ENCODE data around the gene COL23A1. TPM values are rescaled to one million over a fixed set of nuclear protein-coding genes. Genes with fewer than 3 reads are reported as not detected.

The COL23A1 gene
- total and polyA plus RNA-seq, 2 experiments from 2014 or later = 4.8 to 8.2 TPM

GRCh38 chr5:178343306-178343705 is 246.9 kb downstream of the COL23A1 start:
- H3K9me3 Mint-ChIP-seq = no peaks in the 10 kb centered on the region
- Histone ChIP-seq H3K79me2 (replicated peaks; ENCODE audit: insufficient read depth) (no peaks in the 10 kb centered on the region), H3F3A (replicated peaks; ENCODE audit: low read depth) (no peaks in the 10 kb centered on the region), H3K4me1 (ENCODE audit: insufficient read depth) (no peaks in the 10 kb centered on the region), H3K36me3 (ENCODE audit: insufficient read depth) (no peaks in the 10 kb centered on the region), H3K9me2 (ENCODE audit: insufficient read depth) (no peaks in the 10 kb centered on the region), H3K4me2 (no peak overlapping the region), H3K27me3 (ENCODE audit: insufficient read depth) (no peaks in the 10 kb centered on the region), H3K27ac (ENCODE audit: low read depth) (no peak overlapping the region), H2AFZ (no peak overlapping the region), H3K4me3 (no peak overlapping the region), H4K20me1 (replicated peaks; ENCODE audit: insufficient read depth) (no peaks in the 10 kb centered on the region)
- peaks cover 8% of the 10 kb centered on the region for H3K27me3 Mint-ChIP-seq (ENCODE audit: insufficient read depth, low read depth, poor library complexity)
- no peak overlapping the region for H3K27ac Mint-ChIP-seq
- no peak overlapping the region for H3K4me3 Mint-ChIP-seq
- ATAC-seq = no peak
- TF ChIP-seq REST (IDR thresholded peaks at IDR 0.05; ENCODE audit: unreplicated experiment) (no peak), STAT1 (IDR thresholded peaks at IDR 0.05; ENCODE audit: unreplicated experiment) (no peak), ZNF331 (CRISPR knock-in tag; IDR thresholded peaks at IDR 0.05; ENCODE audit: low read depth) (no peak), NANOG (IDR thresholded peaks at IDR 0.05; ENCODE audit: borderline replicate concordance) (no peak), CTCF (conservative IDR thresholded peaks at IDR 0.05; ENCODE audit: low read depth in 2 of 2) (no peak), ZNF114 (CRISPR knock-in tag; IDR thresholded peaks at IDR 0.05) (no peak), ETS1 (IDR thresholded peaks at IDR 0.05) (no peak), JUNB (IDR thresholded peaks at IDR 0.05; ENCODE audit: unreplicated experiment) (no peak), EZH2phosphoT487 (IDR thresholded peaks at IDR 0.05; ENCODE audit: unreplicated experiment) (no peak), ZNF462 (CRISPR knock-in tag; IDR thresholded peaks at IDR 0.05) (no peak), EZH2 (IDR thresholded peaks at IDR 0.05; ENCODE audit: low read depth, unreplicated experiment) (no peak), CREB1 (CRISPR knock-in tag; IDR thresholded peaks at IDR 0.05; ENCODE audit: low read depth) (no peak), POLR2AphosphoS5 (IDR thresholded peaks at IDR 0.05; ENCODE audit: low read depth) (no peak)
- peaks cover 3% of the 10 kb centered on the region; the same call in 1 of the 3 replicates for H3K36me3 Mint-ChIP-seq (ENCODE audit: low read depth)
- no peak for DNase-seq (ENCODE audit: low spot score)
- H3K4me1 Mint-ChIP-seq = peaks cover 3% of the 10 kb centered on the region; the same call in 2 of the 3 replicates

All from GM23338 (cell line).